Neural cell (in vitro differentiated cells): ENCODE data around the gene ITGA1. TPM values are rescaled to one million over a fixed set of nuclear protein-coding genes. Genes with fewer than 3 reads are reported as not detected.

ENCODE experiments used
- H2AFZ ChIP-seq: fragments of 200-600, 300-800 bp; sonication (generic), shearing (Covaris generic); 2 replicates; pipeline ENCODE4 v1.6.0; 2014; ENCODE audit warnings: low read depth, mild to moderate bottlenecking, antibody characterized with exemption, low read length, moderate library complexity
- H3F3A ChIP-seq: fragments of 200-600 bp; shearing (Covaris generic); 2 replicates; pipeline ENCODE4 v1.6.1; 2016; ENCODE audit warnings: mild to moderate bottlenecking, moderate library complexity, mixed read lengths, antibody characterized with exemption, low read length; ENCODE audit not compliant: insufficient read depth, poor library complexity, severe bottlenecking
- H3K27ac ChIP-seq: fragments of 200-600, 300-800 bp; sonication (generic), shearing (Covaris generic); 2 replicates; pipeline ENCODE4 v1.5.1; 2014; ENCODE audit warnings: mild to moderate bottlenecking, low read length, moderate library complexity
- H3K27me3 ChIP-seq: fragments of 300-800, 200-600 bp; sonication (generic), shearing (Covaris generic); 2 replicates; pipeline ENCODE4 v1.6.0; 2014; ENCODE audit warnings: mild to moderate bottlenecking, low read depth, low read length, moderate library complexity; ENCODE audit not compliant: insufficient read depth
- H3K36me3 ChIP-seq: fragments of 300-800, 200-600 bp; sonication (generic), shearing (Covaris generic); 2 replicates; pipeline ENCODE4 v1.5.1; 2014; ENCODE audit warnings: mild to moderate bottlenecking, antibody characterized with exemption, low read length, moderate library complexity; ENCODE audit not compliant: insufficient read depth
- H3K4me2 ChIP-seq: fragments of 300-800, 200-600 bp; sonication (generic), shearing (Covaris generic); 2 replicates; pipeline ENCODE4 v1.6.0; 2014; ENCODE audit warnings: mild to moderate bottlenecking, low read length
- H3K4me3 ChIP-seq: fragments of 300-800, 200-600 bp; sonication (generic), shearing (Covaris generic); 2 replicates; pipeline ENCODE4 v1.5.1; 2014; ENCODE audit warnings: mild to moderate bottlenecking, low read length, moderate library complexity
- H3K79me2 ChIP-seq: fragments of 200-600 bp; shearing (Covaris generic); replicated peaks from 2 replicates; pipeline ENCODE4 v1.6.0; 2014; ENCODE audit warnings: mild to moderate bottlenecking, low read length, moderate library complexity; ENCODE audit not compliant: insufficient read depth
- H3K9ac ChIP-seq: fragments of 300-800, 200-600 bp; sonication (generic), shearing (Covaris generic); 2 replicates; pipeline ENCODE4 v1.6.1; 2016; ENCODE audit warnings: mild to moderate bottlenecking, low read length, mixed read lengths
- H3K9me2 ChIP-seq: fragments of 200-600 bp; shearing (Covaris generic); 2 replicates; pipeline ENCODE4 v1.6.1; 2016; ENCODE audit warnings: mild to moderate bottlenecking, low read length, mixed read lengths; ENCODE audit not compliant: insufficient read depth
- H3K9me3 ChIP-seq: fragments of 200-600, 300-800 bp; sonication (generic), shearing (Covaris generic); 2 replicates; pipeline ENCODE4 v1.6.1; 2016; ENCODE audit warnings: mild to moderate bottlenecking, mixed run types, low read length, moderate library complexity, mixed read lengths
- H4K20me1 ChIP-seq: fragments of 200-600 bp; shearing (Covaris generic); 2 replicates; pipeline ENCODE4 v1.6.1; 2016; ENCODE audit warnings: mild to moderate bottlenecking, mixed run types; ENCODE audit not compliant: insufficient read depth
- EP300 ChIP-seq: fragments of 450-650 bp; conservative IDR thresholded peaks from 2 replicates; pipeline ENCODE4 v1.6.1; 2014; ENCODE audit warnings: antibody characterized with exemption, mild to moderate bottlenecking, moderate library complexity; ENCODE audit not compliant: poor library complexity, severe bottlenecking
- EZH2 ChIP-seq: fragments of 200-600, 300-800 bp; shearing (Covaris generic), sonication (generic); IDR thresholded peaks from 2 replicates; pipeline ENCODE4 v1.6.1; 2014; ENCODE audit warnings: antibody characterized with exemption, low read length, borderline replicate concordance, mild to moderate bottlenecking; ENCODE audit not compliant: insufficient read depth, poor library complexity, severe bottlenecking
- MXI1 ChIP-seq: fragments of 450-650 bp; conservative IDR thresholded peaks from 2 replicates; pipeline ENCODE4 v1.6.1; 2014; ENCODE audit warnings: antibody characterized with exemption, mild to moderate bottlenecking; ENCODE audit not compliant: poor library complexity, severe bottlenecking
- POLR2AphosphoS5 ChIP-seq: IDR thresholded peaks from 2 replicates; pipeline ENCODE4 v1.6.1; 2012
- RAD21 ChIP-seq: fragments of 450-650 bp; conservative IDR thresholded peaks from 2 replicates; pipeline ENCODE4 v1.6.1; 2014; ENCODE audit warnings: antibody characterized with exemption, mild to moderate bottlenecking, moderate library complexity
- SMC3 ChIP-seq: fragments of 450-650 bp; conservative IDR thresholded peaks from 2 replicates; pipeline ENCODE4 v1.6.1; 2014; ENCODE audit warnings: antibody characterized with exemption, mild to moderate bottlenecking, moderate library complexity; ENCODE audit not compliant: poor library complexity
- TAF1 ChIP-seq: IDR thresholded peaks from 2 replicates; pipeline ENCODE4 v1.6.1; 2012; ENCODE audit warnings: low read depth
- polyA plus RNA-seq: library from polyadenylated mRNA; depleted of rRNA; stranded (reverse); fragments of >200 nt; gene quantifications from 2 replicates; pipeline ENCODE4 v1.2.3, GENCODE V29; 2014
- TF ChIP-seq, protein P1 (sequence below): IDR thresholded peaks from 2 replicates; pipeline ENCODE4 v1.6.1; 2012; ENCODE audit warnings: borderline replicate concordance
- TF ChIP-seq, protein P2 (sequence below): fragments of 450-650 bp; IDR thresholded peaks from 2 replicates; pipeline ENCODE4 v1.5.1; 2014; ENCODE audit warnings: antibody characterized with exemption, mild to moderate bottlenecking, moderate library complexity; ENCODE audit not compliant: poor library complexity, severe bottlenecking

The ITGA1 gene
- polyA plus RNA-seq, 1 donor from 2014 or later, result 0.15 TPM

DNA sequence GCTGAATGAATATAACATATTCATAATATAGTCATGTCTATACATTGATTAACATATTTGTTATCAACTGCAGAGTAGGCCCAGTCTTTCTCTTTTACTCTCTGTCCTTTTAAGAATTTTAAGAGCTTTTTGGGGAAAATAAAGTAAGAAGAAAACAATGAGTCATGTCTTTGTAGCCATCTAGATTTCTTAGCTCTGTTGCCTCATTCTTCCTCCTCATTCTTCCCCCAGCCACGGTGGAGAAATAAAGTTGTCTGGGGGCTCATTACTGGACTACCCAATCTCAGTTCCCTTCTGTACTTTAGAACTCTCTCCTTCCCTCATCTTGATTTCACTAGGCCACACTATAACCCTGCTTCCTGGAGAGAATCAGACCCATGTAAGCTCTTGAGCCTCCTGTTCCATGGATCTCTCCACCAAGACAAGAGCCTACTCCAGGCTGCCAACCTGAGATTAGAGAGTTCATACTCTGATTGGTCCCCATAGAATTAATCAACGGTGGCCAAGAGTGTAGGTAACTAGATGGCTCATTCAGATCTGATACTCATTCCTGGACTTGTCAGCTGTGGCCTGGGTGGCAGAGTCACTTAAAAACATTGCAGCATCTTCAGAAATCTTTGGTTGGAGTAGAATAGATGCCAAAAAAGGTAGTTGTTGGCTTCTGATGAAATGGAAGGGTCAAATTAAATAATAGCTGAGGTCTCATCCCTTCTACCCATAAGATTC is 44.2 kb downstream of the ITGA1 start:
- no peaks in the 10 kb centered on the region for H3K79me2 ChIP-seq
- no peak for TF ChIP-seq EZH2
- no peak for TF ChIP-seq MXI1
- no peak for TF ChIP-seq RAD21
- TF ChIP-seq POLR2AphosphoS5, result no peak
- H3K36me3 ChIP-seq, result no peaks in the 10 kb centered on the region
- no peaks in the 10 kb centered on the region for H4K20me1 ChIP-seq
- H3K27me3 ChIP-seq, result no peaks in the 10 kb centered on the region
- no peak overlapping the region for H3K27ac ChIP-seq
- no peaks in the 10 kb centered on the region for H3K9me3 ChIP-seq
- H3K9ac ChIP-seq, result no peak overlapping the region
- H3F3A ChIP-seq, result no peaks in the 10 kb centered on the region
- no peak overlapping the region for H3K4me2 ChIP-seq
- H3K4me3 ChIP-seq, result no peak overlapping the region
- no peak overlapping the region for H2AFZ ChIP-seq
- H3K9me2 ChIP-seq, result no peaks in the 10 kb centered on the region

DNA sequence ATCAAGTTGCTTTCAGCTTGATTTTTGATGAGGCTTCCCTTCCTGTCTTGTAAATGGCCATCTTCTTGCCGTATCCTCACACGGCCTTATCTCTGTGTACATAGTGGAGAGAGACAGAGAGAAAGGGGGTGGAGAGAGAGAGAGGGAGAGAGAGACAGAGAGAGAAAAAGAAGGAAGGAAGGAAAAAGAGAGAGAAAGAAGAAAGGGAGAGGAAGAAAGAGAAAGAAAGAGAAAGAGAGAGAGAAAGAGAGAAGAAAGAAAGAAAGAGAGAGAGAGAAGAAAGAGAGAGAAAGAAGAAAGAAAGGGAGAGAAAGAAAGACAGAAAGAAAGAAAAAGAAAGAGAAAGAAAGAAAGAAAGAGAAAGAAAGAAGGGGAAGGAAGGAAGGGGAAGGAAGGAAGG is 46.6 kb downstream of the ITGA1 start:
- no peaks in the 10 kb centered on the region for H3K9me2 ChIP-seq
- no peaks in the 10 kb centered on the region for H3K9me3 ChIP-seq
- no peaks in the 10 kb centered on the region for H3K27me3 ChIP-seq
- no peak overlapping the region for H2AFZ ChIP-seq
- H3K79me2 ChIP-seq, result no peaks in the 10 kb centered on the region
- TF ChIP-seq MXI1, result no peak
- no peak for TF ChIP-seq RAD21
- TF ChIP-seq, protein P1, sequence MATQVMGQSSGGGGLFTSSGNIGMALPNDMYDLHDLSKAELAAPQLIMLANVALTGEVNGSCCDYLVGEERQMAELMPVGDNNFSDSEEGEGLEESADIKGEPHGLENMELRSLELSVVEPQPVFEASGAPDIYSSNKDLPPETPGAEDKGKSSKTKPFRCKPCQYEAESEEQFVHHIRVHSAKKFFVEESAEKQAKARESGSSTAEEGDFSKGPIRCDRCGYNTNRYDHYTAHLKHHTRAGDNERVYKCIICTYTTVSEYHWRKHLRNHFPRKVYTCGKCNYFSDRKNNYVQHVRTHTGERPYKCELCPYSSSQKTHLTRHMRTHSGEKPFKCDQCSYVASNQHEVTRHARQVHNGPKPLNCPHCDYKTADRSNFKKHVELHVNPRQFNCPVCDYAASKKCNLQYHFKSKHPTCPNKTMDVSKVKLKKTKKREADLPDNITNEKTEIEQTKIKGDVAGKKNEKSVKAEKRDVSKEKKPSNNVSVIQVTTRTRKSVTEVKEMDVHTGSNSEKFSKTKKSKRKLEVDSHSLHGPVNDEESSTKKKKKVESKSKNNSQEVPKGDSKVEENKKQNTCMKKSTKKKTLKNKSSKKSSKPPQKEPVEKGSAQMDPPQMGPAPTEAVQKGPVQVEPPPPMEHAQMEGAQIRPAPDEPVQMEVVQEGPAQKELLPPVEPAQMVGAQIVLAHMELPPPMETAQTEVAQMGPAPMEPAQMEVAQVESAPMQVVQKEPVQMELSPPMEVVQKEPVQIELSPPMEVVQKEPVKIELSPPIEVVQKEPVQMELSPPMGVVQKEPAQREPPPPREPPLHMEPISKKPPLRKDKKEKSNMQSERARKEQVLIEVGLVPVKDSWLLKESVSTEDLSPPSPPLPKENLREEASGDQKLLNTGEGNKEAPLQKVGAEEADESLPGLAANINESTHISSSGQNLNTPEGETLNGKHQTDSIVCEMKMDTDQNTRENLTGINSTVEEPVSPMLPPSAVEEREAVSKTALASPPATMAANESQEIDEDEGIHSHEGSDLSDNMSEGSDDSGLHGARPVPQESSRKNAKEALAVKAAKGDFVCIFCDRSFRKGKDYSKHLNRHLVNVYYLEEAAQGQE, result no peak
- TF ChIP-seq EP300, result no peak
- TF ChIP-seq TAF1, result no peak
- no peak for TF ChIP-seq POLR2AphosphoS5
- no peak for TF ChIP-seq SMC3
- TF ChIP-seq, protein P2, sequence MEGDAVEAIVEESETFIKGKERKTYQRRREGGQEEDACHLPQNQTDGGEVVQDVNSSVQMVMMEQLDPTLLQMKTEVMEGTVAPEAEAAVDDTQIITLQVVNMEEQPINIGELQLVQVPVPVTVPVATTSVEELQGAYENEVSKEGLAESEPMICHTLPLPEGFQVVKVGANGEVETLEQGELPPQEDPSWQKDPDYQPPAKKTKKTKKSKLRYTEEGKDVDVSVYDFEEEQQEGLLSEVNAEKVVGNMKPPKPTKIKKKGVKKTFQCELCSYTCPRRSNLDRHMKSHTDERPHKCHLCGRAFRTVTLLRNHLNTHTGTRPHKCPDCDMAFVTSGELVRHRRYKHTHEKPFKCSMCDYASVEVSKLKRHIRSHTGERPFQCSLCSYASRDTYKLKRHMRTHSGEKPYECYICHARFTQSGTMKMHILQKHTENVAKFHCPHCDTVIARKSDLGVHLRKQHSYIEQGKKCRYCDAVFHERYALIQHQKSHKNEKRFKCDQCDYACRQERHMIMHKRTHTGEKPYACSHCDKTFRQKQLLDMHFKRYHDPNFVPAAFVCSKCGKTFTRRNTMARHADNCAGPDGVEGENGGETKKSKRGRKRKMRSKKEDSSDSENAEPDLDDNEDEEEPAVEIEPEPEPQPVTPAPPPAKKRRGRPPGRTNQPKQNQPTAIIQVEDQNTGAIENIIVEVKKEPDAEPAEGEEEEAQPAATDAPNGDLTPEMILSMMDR, result no peak
- TF ChIP-seq EZH2, result no peak
- H3K4me3 ChIP-seq, result no peak overlapping the region
- H3K27ac ChIP-seq, result no peak overlapping the region
- H3F3A ChIP-seq, result no peaks in the 10 kb centered on the region
- H3K36me3 ChIP-seq, result no peaks in the 10 kb centered on the region
- H3K4me2 ChIP-seq, result no peak overlapping the region
- H4K20me1 ChIP-seq, result no peaks in the 10 kb centered on the region
- H3K9ac ChIP-seq, result no peak overlapping the region
